H1 (cell line): ENCODE data around the gene CHSY1. TPM values are rescaled to one million over a fixed set of nuclear protein-coding genes. Genes with fewer than 3 reads are reported as not detected.

Experiments
- CTCF ChIA-PET: fragments of 300-600 bp; sonication (Branson Sonifier 250); formaldehyde crosslinking; loops from one replicate; lab custom pipeline; 2021; ENCODE audit not compliant: partially characterized antibody; lab: Charles Lee
- POLR2A ChIA-PET: fragments of 300-600 bp; sonication (Branson Sonifier 250); formaldehyde crosslinking; loops from one replicate; lab custom pipeline; 2021; ENCODE audit warnings: inconsistent platforms; ENCODE audit not compliant: partially characterized antibody; lab: Charles Lee
- DNase-seq, 2 experiments: peaks; one replicate each; pipeline versions ENCODE4 v3.0.0 to v3.0.0-alpha.2; 2010 to 2022; ENCODE audit warnings: low spot score in 2 of 2, low read depth in 1 of 2, mixed read lengths in 1 of 2
- FAIRE-seq: peaks from 2 replicates; lab custom pipeline; 2011; peaks lifted over from hg19 to GRCh38; lab: Jason Lieb, UNC
- H2AFZ ChIP-seq: 2 replicates; pipeline ENCODE4 v1.8.1; 2012; ENCODE audit warnings: low read length, inconsistent platforms
- H2AK5ac ChIP-seq: 2 replicates; pipeline ENCODE4 v1.6.1; 2013; ENCODE audit warnings: low read depth, low read length
- H2BK120ac ChIP-seq: replicated peaks from 2 replicates; pipeline ENCODE3; 2013; ENCODE audit warnings: low read depth, low read length, inconsistent platforms
- H2BK12ac ChIP-seq: 2 replicates; pipeline ENCODE4 v1.6.1; 2013; ENCODE audit warnings: low read depth, low read length
- H2BK15ac ChIP-seq: 2 replicates; pipeline ENCODE4 v1.6.1; 2013; ENCODE audit warnings: low read length
- H2BK20ac ChIP-seq: 2 replicates; pipeline ENCODE4 v1.6.1; 2013; ENCODE audit warnings: low read length
- H2BK5ac ChIP-seq: 2 replicates; pipeline ENCODE4 v1.6.1; 2013; ENCODE audit warnings: low read depth, low read length
- H3K14ac ChIP-seq: 2 replicates; pipeline ENCODE4 v1.6.1; 2013; ENCODE audit warnings: inconsistent platforms; ENCODE audit not compliant: insufficient read length
- H3K18ac ChIP-seq: 2 replicates; pipeline ENCODE4 v1.6.1; 2013; ENCODE audit warnings: low read length; ENCODE audit errors: extremely low read depth
- H3K23ac ChIP-seq: 2 replicates; pipeline ENCODE4 v1.6.1; 2013; ENCODE audit warnings: inconsistent platforms; ENCODE audit not compliant: insufficient read length
- H3K23me2 ChIP-seq: 2 replicates; pipeline ENCODE4 v1.6.1; 2013; ENCODE audit warnings: low read depth, low read length
- H3K27ac ChIP-seq: 2 replicates; pipeline ENCODE4 v1.6.1; 2011; ENCODE audit warnings: low read depth, low read length, inconsistent platforms
- H3K27me3 ChIP-seq, 4 experiments: replicated peaks in 1 of 4; 1 replicate in 1 of 4; 2 replicates in 3 of 4; pipeline versions ENCODE4 v1.6.1 to v1.8.1; 2011 to 2013; ENCODE audit warnings: low read length in 3 of 4, mild to moderate bottlenecking in 3 of 4, inconsistent platforms in 2 of 4, mixed read lengths in 2 of 4, moderate library complexity in 1 of 4; ENCODE audit not compliant: control insufficient read depth in 3 of 4, insufficient read depth in 3 of 4; ENCODE audit errors: extremely low read depth in 1 of 4
- H3K36me3 ChIP-seq, 4 experiments: 2 replicates each; pipeline versions ENCODE4 v1.6.1 to v1.8.1; 2011 to 2013; ENCODE audit warnings: mild to moderate bottlenecking in 4 of 4, low read length in 3 of 4, moderate library complexity in 2 of 4, control low read depth in 1 of 4, inconsistent platforms in 1 of 4; ENCODE audit not compliant: insufficient read depth in 4 of 4, control insufficient read depth in 2 of 4
- H3K4ac ChIP-seq: replicated peaks from 2 replicates; pipeline ENCODE3; 2013; ENCODE audit warnings: low read length, low read depth, mixed read lengths, inconsistent platforms; ENCODE audit not compliant: insufficient read length
- H3K4me1 ChIP-seq, 4 experiments: replicated peaks in 1 of 4; 1 replicate in 1 of 4; 2 replicates in 3 of 4; pipeline versions ENCODE4 v1.6.1 to v1.8.1; 2011 to 2013; ENCODE audit warnings: low read length in 3 of 4, inconsistent platforms in 2 of 4, mixed read lengths in 1 of 4; ENCODE audit not compliant: insufficient read depth in 4 of 4, control insufficient read depth in 3 of 4
- H3K4me2 ChIP-seq, 2 experiments: 2 replicates each; pipeline versions ENCODE4 v1.6.1 to v1.8.1; 2011 to 2013; ENCODE audit warnings: low read depth in 2 of 2, low read length in 2 of 2, control low read depth in 1 of 2, inconsistent platforms in 1 of 2, mild to moderate bottlenecking in 1 of 2; ENCODE audit not compliant: insufficient read depth in 1 of 2
- H3K4me3 ChIP-seq, 4 experiments: fragments of 200-600, 300-600 bp in 1 of 4; sonication (generic), shearing (Covaris generic), sonication (Bioruptor Twin) in 1 of 4; 2 replicates each; pipeline versions ENCODE4 v1.5.1 to v1.8.1; 2011 to 2016; ENCODE audit warnings: low read length in 4 of 4, low read depth in 3 of 4, control low read depth in 2 of 4, inconsistent platforms in 2 of 4, mild to moderate bottlenecking in 2 of 4, mixed read lengths in 1 of 4, moderate library complexity in 1 of 4; ENCODE audit not compliant: insufficient read depth in 2 of 4; ENCODE audit errors: extremely low read depth in 1 of 4
- H3K56ac ChIP-seq: replicated peaks from 2 replicates; pipeline ENCODE3; 2013; ENCODE audit warnings: low read depth, mild to moderate bottlenecking, mixed read lengths, low read length, inconsistent platforms; ENCODE audit not compliant: insufficient read length
- H3K79me1 ChIP-seq: 2 replicates; pipeline ENCODE4 v1.6.1; 2013; ENCODE audit warnings: low read depth, low read length, control low read depth
- H3K79me2 ChIP-seq, 2 experiments: 2 replicates each; pipeline versions ENCODE4 v1.6.1 to v1.8.1; 2012 to 2013; ENCODE audit warnings: low read length in 2 of 2, mild to moderate bottlenecking in 2 of 2, inconsistent platforms in 1 of 2; ENCODE audit not compliant: insufficient read depth in 2 of 2, control insufficient read depth in 1 of 2
- H3K9ac ChIP-seq, 4 experiments: replicated peaks in 1 of 4; 1 replicate in 1 of 4; 2 replicates in 3 of 4; pipeline versions ENCODE4 v1.6.1 to v1.8.1; 2011 to 2013; ENCODE audit warnings: low read depth in 3 of 4, low read length in 3 of 4, control low read depth in 2 of 4, mild to moderate bottlenecking in 2 of 4, moderate library complexity in 2 of 4, inconsistent platforms in 1 of 4; ENCODE audit errors: extremely low read depth in 1 of 4
- H3K9me3 ChIP-seq, 2 experiments: 2 replicates each; pipeline versions ENCODE4 v1.6.1 to v1.8.1; 2012 to 2013; ENCODE audit warnings: mild to moderate bottlenecking in 2 of 2, moderate library complexity in 2 of 2, control low read depth in 1 of 2, inconsistent platforms in 1 of 2, low read depth in 1 of 2, low read length in 1 of 2, mixed read lengths in 1 of 2; ENCODE audit not compliant: insufficient read depth in 2 of 2
- H4K20me1 ChIP-seq, 2 experiments: replicated peaks in 1 of 2; 2 replicates each; pipeline versions ENCODE3 to v1.8.1; 2011 to 2013; ENCODE audit warnings: inconsistent platforms in 2 of 2, low read length in 2 of 2, mild to moderate bottlenecking in 1 of 2; ENCODE audit not compliant: insufficient read depth in 2 of 2, control insufficient read depth in 1 of 2
- H4K5ac ChIP-seq: 2 replicates; pipeline ENCODE4 v1.6.1; 2013; ENCODE audit warnings: low read length, low read depth, mixed read lengths, inconsistent platforms; ENCODE audit not compliant: insufficient read length
- H4K8ac ChIP-seq: 2 replicates; pipeline ENCODE4 v1.8.0; 2013; ENCODE audit warnings: mild to moderate bottlenecking, moderate library complexity, low read length, inconsistent platforms; ENCODE audit not compliant: insufficient read depth; ENCODE audit errors: extremely low read depth
- H4K91ac ChIP-seq: replicated peaks from 2 replicates; pipeline ENCODE3; 2013; ENCODE audit warnings: low read length, mixed read lengths, inconsistent platforms; ENCODE audit not compliant: insufficient read length
- BACH1 ChIP-seq: IDR thresholded peaks from 2 replicates; pipeline ENCODE4 v1.6.1; 2012; ENCODE audit warnings: low read length, improper control_type of control experiment
- BCL11A ChIP-seq, 2 experiments: IDR thresholded peaks; one replicate each; pipeline ENCODE4 v1.6.1; 2011; ENCODE audit warnings: low read depth in 2 of 2, low read length in 2 of 2, mild to moderate bottlenecking in 2 of 2
- CBX8 ChIP-seq: fragments of 300-800, 300-1000 bp; sonication (generic); IDR thresholded peaks from 2 replicates; pipeline ENCODE4 v1.7.1; 2016; ENCODE audit warnings: low read depth, low read length, borderline replicate concordance
- CREB1 ChIP-seq: IDR thresholded peaks from 2 replicates; pipeline ENCODE4 v1.6.1; 2012; ENCODE audit warnings: inconsistent platforms
- MAFK ChIP-seq: IDR thresholded peaks from 2 replicates; pipeline ENCODE4 v1.6.1; 2012; ENCODE audit warnings: low read depth, mild to moderate bottlenecking, improper control_type of control experiment, low read length
- PHF8 ChIP-seq: fragments of 200-600 bp; sonication (generic); conservative IDR thresholded peaks from 2 replicates; pipeline ENCODE4 v1.7.1; 2012; ENCODE audit warnings: low read depth, mild to moderate bottlenecking, inconsistent platforms, low read length, moderate library complexity
- POU5F1 ChIP-seq: IDR thresholded peaks from 2 replicates; pipeline ENCODE4 v1.6.1; 2011; ENCODE audit warnings: low read depth, mild to moderate bottlenecking, low read length, moderate library complexity
- RAD21 ChIP-seq, 2 experiments: IDR thresholded peaks in 1 of 2; conservative IDR thresholded peaks in 1 of 2; 2 replicates each; pipeline ENCODE4 v1.6.1; 2011; ENCODE audit warnings: low read depth in 2 of 2, low read length in 2 of 2, improper control_type of control experiment in 1 of 2, inconsistent platforms in 1 of 2, mild to moderate bottlenecking in 1 of 2, moderate library complexity in 1 of 2
- RNF2 ChIP-seq: fragments of 200-900, 300-1000 bp; sonication (generic); IDR thresholded peaks from 2 replicates; pipeline ENCODE4 v1.7.1; 2016; ENCODE audit warnings: borderline replicate concordance, low read depth, mild to moderate bottlenecking, antibody characterized with exemption, low read length; ENCODE audit not compliant: poor library complexity, severe bottlenecking; ENCODE audit errors: missing control alignments
- RXRA ChIP-seq: IDR thresholded peaks from 2 replicates; pipeline ENCODE4 v1.6.1; 2011; ENCODE audit warnings: low read depth, mild to moderate bottlenecking, low read length, moderate library complexity; ENCODE audit not compliant: insufficient read depth
- SP4 ChIP-seq: IDR thresholded peaks from 2 replicates; pipeline ENCODE4 v1.6.1; 2012; ENCODE audit warnings: low read length, inconsistent platforms
- ZNF274 ChIP-seq: IDR thresholded peaks from 2 replicates; pipeline ENCODE4 v1.7.0; 2012; ENCODE audit warnings: low read length, borderline replicate concordance; ENCODE audit errors: extremely low read depth
- WGBS, 2 experiments: shearing (Covaris generic) in 1 of 2; methylation state at CpG; one replicate each; pipeline versions ENCODE4 v1.1.6 to v1.1.7; 2013 to 2015; ENCODE audit warnings: low lambda C conversion rate in 2 of 2, mixed read lengths in 2 of 2, inconsistent platforms in 1 of 2, low coverage in 1 of 2, missing lambda C conversion rate in 1 of 2; ENCODE audit not compliant: insufficient replicate concordance in 2 of 2, insufficient coverage in 1 of 2, insufficient read length in 1 of 2; ENCODE audit errors: extremely low coverage in 1 of 2, missing lambda C conversion rate in 1 of 2; 5-methylcytosine and 5-hydroxymethylcytosine counted together
- polyA plus RNA-seq, 7 experiments: library from polyadenylated mRNA; depleted of rRNA in 3 of 7; stranded (reverse) in 5 of 7; unstranded in 2 of 7; fragments of >200 nt in 5 of 7; fragments of 200-250 nt in 2 of 7; gene quantifications; 1 replicate in 5 of 7; 2 replicates in 1 of 7; 4 replicates in 1 of 7; pipeline versions ENCODE4 v1.2.1 to v1.2.3, GENCODE V29; 2011 to 2013; ENCODE audit warnings: missing spikeins in 2 of 7, mixed read lengths in 2 of 7
- total RNA-seq: library from RNA; stranded (reverse); fragmentation: NEBNext Ultra II Directional; extraction: Animal tissue kit (Norgen Biotek cat#: 25700); gene quantifications from 2 replicates; pipeline ENCODE4 v1.2.1, GENCODE V29; 2021

The CHSY1 gene
- total and polyA plus RNA-seq, 2 of the 8 experiments (the other 6 are each of a cell fraction or from before 2014, with no cell fraction given) = 24.9 to 60.7 TPM

GRCh38 chr15:101167411-101167752 is 84.5 kb downstream of the CHSY1 start:
- Histone ChIP-seq H3K9ac (no peak overlapping the region), H3K79me1 (no peaks in the 10 kb centered on the region; the same call in 1 of the 2 replicates), H2BK12ac (no peak overlapping the region), H3K18ac (no peak overlapping the region), H2AK5ac (no peak overlapping the region), H4K5ac (no peak overlapping the region), H2BK20ac (no peak overlapping the region), H4K91ac (no peak overlapping the region), H3K79me2 (no peaks in the 10 kb centered on the region), H3K27me3 (no peaks in the 10 kb centered on the region), H3K4me3 (no peak overlapping the region), H3K23me2 (no peaks in the 10 kb centered on the region; the same call in 1 of the 2 replicates), H3K36me3 (no peaks in the 10 kb centered on the region; a peak in 1 of 8 replicates), H3K9me3 (peaks cover 9 to 11% of the 10 kb centered on the region in 2 experiments), H3K4me2 (no peak overlapping the region), H4K8ac (no peak overlapping the region), H3K4ac (no peak overlapping the region), H2BK120ac (no peak overlapping the region), H3K56ac (no peak overlapping the region), H3K27ac (no peak overlapping the region), H2AFZ (no peak overlapping the region), H3K14ac (no peak overlapping the region), H2BK15ac (no peak overlapping the region; the same call in 1 of the 2 replicates), H3K4me1 (peaks cover 0 to 3% (median 0%) of the 10 kb centered on the region in 4 experiments; a peak in 1 of 7 replicates), H3K23ac (no peak overlapping the region), H2BK5ac (no peak overlapping the region), H4K20me1 (no peaks in the 10 kb centered on the region)
- DNase-seq (no peak), FAIRE-seq (no peak)
- TF ChIP-seq POU5F1 (no peak), RXRA (no peak), SP4 (no peak), ZNF274 (no peak), CBX8 (no peak), RAD21 (IDR thresholded peaks at IDR 0.05 in 1 of 2, conservative IDR thresholded peaks at IDR 0.05 in 1 of 2; ENCODE audit: low read depth in 2 of 2, low read length in 2 of 2) (no peak), MAFK (no peak), RNF2 (no peak), BCL11A (IDR thresholded peaks at IDR 0.05; ENCODE audit: low read depth in 2 of 2, low read length in 2 of 2) (no peak), CREB1 (no peak), BACH1 (no peak), PHF8 (no peak)
- 89% methylated on average over 3 of the region's 3 CpGs; no CpG with 5 or more reads in 1 of the 2 experiments for WGBS, 2 experiments
- POLR2A ChIA-PET = interaction anchor here (1.3 kb wide), 1 partner anchor 78 kb away, joined by 3 read pairs; no protein-coding TSS in a partner anchor
- CTCF ChIA-PET = interaction anchor here (0.9 to 2.7 kb wide), 8 partner anchors 9 to 159 kb away, joined by 3 to 14 read pairs (median 4); no protein-coding TSS in a partner anchor
